Urinary bladder (tissue), 4 donors: Measurements from ENCODE around the gene MARCHF10. TPM values are rescaled to one million over a fixed set of nuclear protein-coding genes. Genes with fewer than 3 reads are reported as not detected.

Experiments used
- DNase-seq: peaks from one replicate; pipeline ENCODE4 v3.0.0-alpha.2; 2015; ENCODE audit errors: extremely low spot score
- H3K27ac ChIP-seq: one replicate; pipeline ENCODE4 v1.5.1; 2013; ENCODE audit warnings: low read depth, mild to moderate bottlenecking, moderate library complexity
- H3K36me3 ChIP-seq: one replicate; pipeline ENCODE4 v1.6.1; 2013; ENCODE audit warnings: mild to moderate bottlenecking, moderate library complexity; ENCODE audit not compliant: insufficient read depth
- H3K4me1 ChIP-seq: one replicate; pipeline ENCODE4 v1.6.1; 2013; ENCODE audit warnings: mild to moderate bottlenecking, moderate library complexity; ENCODE audit not compliant: insufficient read depth
- H3K4me3 ChIP-seq: one replicate; pipeline ENCODE4 v1.5.1; 2013; ENCODE audit warnings: low read depth, low read length
- WGBS: extraction: QIAGEN DNeasy Blood & Tissue Kit; methylation state at CpG from one replicate; pipeline ENCODE4 v1.1.7; 2013; 5-methylcytosine and 5-hydroxymethylcytosine counted together
- polyA plus RNA-seq: library from polyadenylated mRNA; stranded (reverse); fragments of 200-250 nt; gene quantifications from one replicate; pipeline ENCODE4 v1.2.3, GENCODE V29; 2013
- total RNA-seq: library from RNA; depleted of rRNA; stranded (reverse); fragments of >200 nt; gene quantifications from one replicate; pipeline ENCODE4 v1.2.3, GENCODE V29; 2014
- donor health status: healthy with polysubstance abuse.
- donor health status: healthy.

MARCHF10 gene
- total and polyA plus RNA-seq, 2 donors = 0.08 to 0.42 TPM

DNA sequence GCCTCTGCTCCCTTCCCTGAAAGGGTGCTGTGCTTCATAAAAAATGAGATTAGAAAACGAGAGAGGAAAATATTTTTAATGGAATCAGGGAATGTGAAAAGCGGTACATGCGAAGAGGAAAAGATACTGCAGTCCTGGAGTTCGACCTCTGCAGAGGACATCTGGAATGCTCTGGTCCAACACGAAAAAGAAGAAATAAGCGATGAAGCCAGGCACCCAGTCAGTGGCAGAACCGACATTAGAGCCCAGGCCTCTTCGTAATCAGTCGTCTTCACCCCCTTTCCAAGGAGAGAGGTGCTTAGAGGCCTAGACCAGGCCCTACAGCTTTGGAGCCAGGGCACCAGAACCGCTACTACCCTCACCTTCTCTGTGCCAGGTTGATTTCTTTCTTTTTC lies 459 bp upstream of the MARCHF10 start:
- DNase-seq = no peak
- no peaks in the 10 kb centered on the region for H3K36me3 ChIP-seq
- H3K4me1 ChIP-seq = no peaks in the 10 kb centered on the region
- no peak overlapping the region for H3K27ac ChIP-seq
- H3K4me3 ChIP-seq = no peak overlapping the region
- 73% methylated on average over 10 of the region's 10 CpGs for WGBS

- H3K4me3 ChIP-seq = no peak overlapping the region
- H3K4me1 ChIP-seq = no peaks in the 10 kb centered on the region
- no peak overlapping the region for H3K27ac ChIP-seq
- no peaks in the 10 kb centered on the region for H3K36me3 ChIP-seq
- WGBS = 85% methylated on average over 3 of the region's 3 CpGs
- DNase-seq = no peak
Measured at GRCh38 chr17:62805234-62805633, 2.9 kb downstream of the MARCHF10 start.

DNA sequence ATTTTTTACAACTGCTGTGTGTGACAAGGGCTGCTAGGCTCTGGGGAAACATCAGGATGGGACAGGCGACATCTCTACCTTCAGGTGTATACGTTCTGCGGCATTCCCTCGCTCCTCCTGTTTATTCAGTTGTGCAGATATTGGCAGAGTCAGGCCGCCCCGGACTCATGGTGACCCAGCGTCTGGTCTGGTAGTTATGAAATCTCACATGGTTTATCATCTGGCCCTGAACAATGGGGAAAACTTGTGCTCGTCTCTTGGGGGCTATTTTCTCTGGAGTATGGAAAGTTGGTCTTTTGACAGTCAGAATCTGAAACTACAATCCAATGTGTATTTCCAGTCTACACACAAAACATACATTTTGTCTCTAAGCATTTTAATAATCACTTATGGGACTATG lies 3.3 kb downstream of the MARCHF10 start:
- Histone ChIP-seq H3K4me3 (no peak overlapping the region), H3K27ac (no peak overlapping the region), H3K36me3 (no peaks in the 10 kb centered on the region), H3K4me1 (no peaks in the 10 kb centered on the region)
- whole genome bisulfite sequencing = 80% methylated on average over 8 of the region's 8 CpGs
- DNase-seq = no peak

DNA sequence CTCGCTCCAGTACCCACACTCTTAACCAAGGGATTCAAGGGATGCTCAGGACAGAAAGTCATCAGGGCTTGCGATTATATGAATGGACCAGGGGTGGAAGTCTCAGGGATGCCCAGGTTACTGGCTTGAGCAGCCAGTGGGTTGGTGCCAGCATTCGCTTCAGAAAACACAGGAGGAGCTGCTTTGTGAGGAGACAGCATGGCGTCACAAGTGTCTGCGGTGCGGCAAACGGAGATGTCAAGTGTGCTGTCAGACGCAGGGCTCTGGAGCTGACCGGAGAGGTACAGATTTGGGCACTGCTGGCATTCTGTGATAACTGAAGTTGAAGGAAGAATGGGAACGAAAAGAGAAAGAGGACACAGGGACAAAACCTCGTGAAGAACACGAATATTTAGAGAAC lies 4.1 kb downstream of the MARCHF10 start:
- Histone ChIP-seq H3K36me3 (no peaks in the 10 kb centered on the region), H3K4me1 (no peaks in the 10 kb centered on the region), H3K27ac (no peak overlapping the region), H3K4me3 (no peak overlapping the region)
- DNase-seq = no peak
- 92% methylated on average over 12 of the region's 12 CpGs for WGBS

DNA sequence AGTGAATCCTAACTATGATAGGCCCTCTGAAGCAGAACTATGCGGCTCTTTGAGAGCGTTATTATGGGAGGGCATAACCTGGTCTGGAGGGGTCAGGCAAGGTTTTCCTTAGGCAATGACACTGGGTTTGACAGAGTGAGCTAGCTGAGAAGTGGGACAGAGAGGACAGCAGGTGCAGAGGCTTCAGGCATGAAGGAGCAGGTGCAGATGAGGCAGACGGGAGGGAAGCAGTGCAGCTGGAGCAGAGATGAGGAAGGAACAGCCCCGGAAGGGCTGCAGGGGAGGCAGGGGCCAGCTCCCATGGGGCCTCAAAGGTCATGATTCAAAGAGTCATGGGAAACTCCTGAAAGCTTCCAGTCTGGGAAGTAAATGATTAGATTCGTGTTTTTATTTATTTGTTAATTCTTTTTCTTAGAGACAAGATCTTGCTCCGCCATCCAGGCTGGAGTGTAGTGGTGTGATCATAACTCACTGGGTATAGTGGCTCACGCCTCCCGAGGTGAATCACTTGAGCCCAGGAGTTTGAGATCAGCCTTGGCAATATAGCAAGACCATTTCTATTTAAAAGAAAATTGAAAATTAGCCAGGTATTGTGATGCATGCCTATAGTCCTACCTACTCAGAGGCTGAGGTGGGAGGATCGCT lies 5.4 kb downstream of the MARCHF10 start:
- Histone ChIP-seq H3K27ac (no peak overlapping the region), H3K4me3 (no peak overlapping the region), H3K4me1 (no peaks in the 10 kb centered on the region), H3K36me3 (no peaks in the 10 kb centered on the region)
- no peak for DNase-seq
- WGBS = 79% methylated on average over 9 of the region's 9 CpGs

DNA sequence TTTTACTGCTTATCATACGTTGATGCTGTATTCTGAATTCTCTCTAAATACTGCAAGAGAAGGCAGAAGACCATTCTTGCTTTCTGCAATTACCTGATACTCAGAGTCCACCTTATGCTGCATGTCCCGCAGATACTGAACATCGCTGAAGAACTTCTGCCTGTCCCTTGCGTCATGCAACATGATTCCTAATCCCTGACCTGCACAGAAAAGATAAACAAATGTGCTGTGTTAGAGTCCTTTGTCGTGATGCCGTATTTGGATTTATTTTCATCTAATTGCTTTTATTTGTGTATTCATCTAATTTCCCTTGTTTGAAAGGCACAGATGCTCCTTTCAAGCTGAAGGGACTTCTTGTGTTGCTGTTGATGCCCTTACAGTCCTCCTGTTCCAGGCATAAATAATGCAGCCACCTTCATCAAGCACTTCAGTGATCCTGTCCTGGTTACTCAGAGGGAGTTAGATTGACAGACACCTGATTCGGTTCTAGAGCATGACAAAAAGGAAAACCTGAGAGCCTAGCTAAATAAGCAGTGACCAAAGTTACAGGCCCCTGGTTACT lies 6.5 kb downstream of the MARCHF10 start:
- Histone ChIP-seq H3K36me3 (no peaks in the 10 kb centered on the region), H3K4me3 (no peak overlapping the region), H3K27ac (no peak overlapping the region), H3K4me1 (no peaks in the 10 kb centered on the region)
- DNase-seq = no peak
- WGBS = 81% methylated on average over 7 of the region's 7 CpGs

GRCh38 chr17:62800585-62800984 lies 7.5 kb downstream of the MARCHF10 start:
- peak; percentile 69 for DNase-seq
- 30% methylated on average over 7 of the region's 7 CpGs for WGBS
- H3K27ac ChIP-seq = no peak overlapping the region
- no peaks in the 10 kb centered on the region for H3K36me3 ChIP-seq
- H3K4me3 ChIP-seq = no peak overlapping the region
- H3K4me1 ChIP-seq = no peaks in the 10 kb centered on the region

DNA sequence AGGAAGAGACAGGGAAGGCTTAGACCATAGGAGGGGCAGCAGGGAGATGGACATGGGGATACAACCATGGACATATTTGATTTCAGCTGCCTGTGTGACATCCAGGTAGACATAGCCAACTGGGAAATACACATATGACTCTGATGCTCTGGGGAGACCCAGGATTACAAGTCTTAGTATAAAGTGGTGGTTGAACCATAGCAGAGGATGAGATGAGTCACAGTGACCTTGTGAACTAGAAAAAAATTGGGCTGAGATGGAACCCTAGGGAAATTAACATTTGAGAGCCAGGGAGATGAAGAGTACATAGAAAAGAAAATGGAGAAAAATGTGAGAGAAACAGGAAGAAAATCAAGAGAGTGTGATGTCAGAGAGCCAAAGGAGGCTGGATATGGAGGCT lies 10.2 kb downstream of the MARCHF10 start:
- Histone ChIP-seq H3K4me3 (no peak overlapping the region), H3K27ac (no peak overlapping the region), H3K36me3 (no peaks in the 10 kb centered on the region), H3K4me1 (no peaks in the 10 kb centered on the region)
- no peak for DNase-seq

DNA sequence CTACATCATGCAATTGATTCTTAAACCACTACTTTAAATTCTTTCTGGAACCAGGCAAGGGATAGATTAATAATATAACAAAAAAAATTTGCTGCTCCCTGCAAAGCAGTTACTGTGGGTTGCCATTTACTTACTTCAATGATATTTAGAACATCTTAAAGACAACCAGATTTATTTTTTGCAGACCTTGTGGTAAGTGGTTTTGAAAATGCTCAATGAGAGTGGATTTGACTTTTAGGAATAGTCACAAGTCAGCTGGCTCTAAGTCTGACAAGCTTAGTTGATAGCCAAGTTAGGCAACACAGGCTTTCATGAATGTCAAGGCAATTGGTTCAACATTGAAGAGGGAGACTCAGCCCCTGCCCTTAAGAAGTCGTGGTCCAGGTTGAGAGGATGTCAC lies 11.8 kb downstream of the MARCHF10 start:
- Histone ChIP-seq H3K4me3 (no peak overlapping the region), H3K27ac (no peak overlapping the region), H3K36me3 (no peaks in the 10 kb centered on the region), H3K4me1 (no peaks in the 10 kb centered on the region)
- no peak for DNase-seq
- WGBS = 78% methylated on average over 1 of the region's 1 CpG

DNA sequence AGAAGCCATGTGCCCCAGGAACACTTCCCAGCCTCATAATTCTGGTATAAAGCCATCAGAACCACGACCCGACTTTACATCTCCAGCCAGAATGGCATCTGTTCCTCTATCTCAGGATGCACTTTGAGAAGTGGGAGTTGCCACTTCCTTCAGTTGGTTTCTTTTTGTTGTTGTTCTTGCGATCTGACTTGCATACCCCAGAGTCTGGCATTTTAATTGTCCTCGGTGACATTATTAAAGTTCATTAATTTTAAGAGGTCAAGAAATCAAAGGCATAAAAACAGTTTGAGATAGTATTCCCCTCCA lies 13.5 kb downstream of the MARCHF10 start:
- Histone ChIP-seq H3K36me3 (no peaks in the 10 kb centered on the region), H3K27ac (no peak overlapping the region), H3K4me3 (no peak overlapping the region), H3K4me1 (no peaks in the 10 kb centered on the region)
- no peak for DNase-seq
- 67% methylated on average over 4 of the region's 4 CpGs for WGBS

- WGBS = 79% methylated on average over 3 of the region's 3 CpGs
- no peak for DNase-seq
- Histone ChIP-seq H3K4me3 (no peak overlapping the region), H3K36me3 (no peaks in the 10 kb centered on the region), H3K4me1 (no peaks in the 10 kb centered on the region), H3K27ac (no peak overlapping the region)
Measured at GRCh38 chr17:62793919-62794665, 14.0 kb downstream of the MARCHF10 start.

GRCh38 chr17:62792447-62792800 lies 15.7 kb downstream of the MARCHF10 start:
- DNase-seq = no peak
- no peaks in the 10 kb centered on the region for H3K36me3 ChIP-seq
- WGBS = 95% methylated on average over 1 of the region's 1 CpG
- H3K4me1 ChIP-seq = no peaks in the 10 kb centered on the region
- no peak overlapping the region for H3K4me3 ChIP-seq
- peak overlapping the region; percentile 47 for H3K27ac ChIP-seq

GRCh38 chr17:62791767-62792446 lies 16.2 kb downstream of the MARCHF10 start:
- H3K4me1 ChIP-seq = no peaks in the 10 kb centered on the region
- no peak overlapping the region for H3K4me3 ChIP-seq
- WGBS = 76% methylated on average over 12 of the region's 12 CpGs
- H3K27ac ChIP-seq = peak overlapping the region; percentile 47
- no peak for DNase-seq
- H3K36me3 ChIP-seq = no peaks in the 10 kb centered on the region

- no peak overlapping the region for H3K4me3 ChIP-seq
- no peaks in the 10 kb centered on the region for H3K4me1 ChIP-seq
- DNase-seq = no peak
- H3K36me3 ChIP-seq = no peaks in the 10 kb centered on the region
- WGBS = 40% methylated on average over 6 of the region's 6 CpGs
- no peak overlapping the region for H3K27ac ChIP-seq
Measured at GRCh38 chr17:62791235-62791734, 16.8 kb downstream of the MARCHF10 start.
